Measurements from ENCODE around the gene ITPR1.

ITPR1 gene

DNA sequence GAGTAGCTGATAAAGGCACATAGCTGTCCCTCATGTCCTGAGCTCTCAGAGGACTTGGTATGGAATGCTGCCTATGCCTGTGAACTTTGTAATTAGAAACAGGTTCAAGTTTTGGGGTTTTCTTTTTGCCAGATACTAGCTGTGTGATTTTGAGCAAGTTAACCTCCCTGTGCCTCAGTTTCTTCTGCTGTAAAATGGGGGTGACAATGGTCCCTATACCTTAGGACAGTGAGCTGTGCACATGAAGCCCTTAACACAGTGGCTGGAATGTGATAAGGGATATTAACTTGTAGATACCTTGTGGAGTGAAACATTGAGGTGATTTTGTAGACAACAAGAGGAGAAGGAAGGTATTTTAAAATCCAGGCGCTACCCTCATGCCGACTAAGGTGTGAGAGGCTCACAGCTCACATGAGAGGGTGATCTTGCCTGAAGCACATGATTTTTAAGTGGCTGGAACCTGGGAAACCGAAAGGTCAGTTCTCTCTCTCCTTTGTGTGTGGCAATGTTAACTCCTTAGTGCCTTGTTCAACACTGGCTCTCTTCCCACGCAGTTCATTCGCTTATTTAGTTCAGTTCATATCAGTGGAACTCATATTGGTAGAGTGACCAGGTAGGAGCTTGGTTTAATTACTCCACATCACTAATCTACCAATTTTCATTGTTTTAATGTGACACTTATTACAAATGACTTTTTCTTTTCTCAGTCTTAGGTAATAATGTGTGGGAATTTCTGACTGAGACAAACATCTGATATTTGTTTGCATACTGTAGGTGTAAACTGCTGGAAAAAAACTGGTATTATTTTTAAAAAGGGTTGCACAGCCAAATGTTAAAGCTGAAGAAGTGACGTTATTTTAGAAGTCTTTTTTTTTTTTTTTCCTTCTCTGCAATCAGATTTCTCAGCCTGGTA lies 236.2 kb downstream of the ITPR1 start:
- peak; percentile 57 for DNase-seq

GRCh38 chr3:4730719-4731118 lies 237.6 kb downstream of the ITPR1 start:
- DNase-seq, result peak; percentile 47

DNA sequence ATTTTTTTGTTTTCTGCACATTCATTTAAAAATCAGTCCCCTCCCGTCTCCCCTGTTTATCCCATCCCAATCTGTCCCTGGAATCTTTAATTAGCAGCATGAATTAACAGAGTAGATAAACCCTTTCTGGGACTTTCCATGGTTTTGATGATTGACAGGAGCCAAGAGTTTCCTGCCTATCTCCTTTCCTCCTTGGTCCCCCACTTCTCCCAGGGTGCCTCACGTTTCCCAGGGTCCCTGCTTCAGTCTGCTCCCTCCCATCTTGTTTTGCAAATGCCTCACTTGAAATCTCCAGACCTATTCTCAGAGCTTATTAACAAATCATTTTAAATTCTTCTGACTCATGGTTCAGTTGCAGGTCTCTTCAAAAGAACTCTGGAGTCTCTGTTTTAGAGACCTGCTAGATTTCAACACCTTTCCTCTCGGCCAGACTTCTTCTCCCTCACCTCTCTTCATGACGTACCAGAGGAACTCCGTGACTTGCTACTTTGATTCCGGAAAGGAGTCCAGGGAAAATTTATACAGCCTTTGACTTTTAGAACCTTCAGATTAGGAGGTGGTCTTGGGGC lies 238.5 kb downstream of the ITPR1 start:
- DNase-seq, result no peak

DNA sequence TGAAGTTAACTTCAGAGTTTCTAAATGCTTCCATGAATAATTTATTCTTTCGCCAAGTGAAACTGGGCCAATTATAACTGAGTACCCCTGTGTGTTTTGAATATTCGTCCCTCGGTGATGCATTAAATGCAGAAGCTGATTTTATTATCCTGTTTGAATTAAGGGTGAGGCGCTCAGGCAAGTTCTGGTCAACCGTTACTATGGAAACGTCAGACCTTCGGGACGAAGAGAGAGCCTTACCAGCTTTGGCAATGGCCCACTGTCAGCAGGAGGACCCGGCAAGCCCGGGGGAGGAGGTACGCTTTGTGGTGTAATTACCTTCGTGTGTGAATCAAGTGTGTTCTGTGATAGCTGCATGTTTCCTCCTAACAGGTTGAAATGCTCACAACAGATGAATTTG lies 239.8 kb downstream of the ITPR1 start:
- no peak for DNase-seq

DNA sequence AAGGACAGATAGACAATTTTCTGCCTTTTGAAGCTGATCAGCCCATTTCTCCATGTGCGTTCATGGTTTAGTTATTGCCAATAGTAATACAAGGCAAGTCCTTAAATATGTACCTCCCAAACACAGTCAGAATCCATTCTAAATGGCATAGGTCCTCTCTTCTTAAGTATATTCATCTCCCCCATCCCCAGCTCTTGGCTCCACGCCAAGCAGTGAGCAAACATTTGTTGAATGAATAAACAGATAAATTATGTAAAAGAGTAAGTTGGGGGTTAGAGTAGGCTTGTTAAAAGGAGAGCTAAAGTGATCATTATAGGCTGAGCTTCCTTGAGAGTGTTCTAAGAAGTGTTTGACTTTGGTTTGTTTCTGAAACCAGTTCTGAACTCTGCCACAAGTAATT lies 241.3 kb downstream of the ITPR1 start:
- DNase-seq, result no peak

DNA sequence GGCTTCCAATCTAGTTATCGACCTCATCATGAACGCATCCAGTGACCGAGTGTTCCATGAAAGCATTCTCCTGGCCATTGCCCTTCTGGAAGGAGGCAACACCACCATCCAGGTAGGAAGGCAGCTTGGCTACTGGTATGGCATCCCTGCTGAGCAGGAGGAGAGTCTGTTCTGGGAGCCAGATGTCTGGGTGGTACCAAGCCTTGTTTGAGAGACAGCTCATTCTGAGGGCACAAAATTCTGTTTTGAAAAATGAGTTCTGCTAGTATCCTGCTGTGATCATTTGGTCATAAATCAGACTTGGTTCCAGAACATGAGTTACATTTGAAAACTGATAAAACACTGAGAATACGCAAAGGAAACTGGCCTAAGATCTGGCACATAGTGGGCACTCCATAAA lies 242.1 kb downstream of the ITPR1 start:
- DNase-seq, result no peak

GRCh38 chr3:4736284-4736861 lies 243.2 kb downstream of the ITPR1 start:
- DNase-seq, result no peak

DNA sequence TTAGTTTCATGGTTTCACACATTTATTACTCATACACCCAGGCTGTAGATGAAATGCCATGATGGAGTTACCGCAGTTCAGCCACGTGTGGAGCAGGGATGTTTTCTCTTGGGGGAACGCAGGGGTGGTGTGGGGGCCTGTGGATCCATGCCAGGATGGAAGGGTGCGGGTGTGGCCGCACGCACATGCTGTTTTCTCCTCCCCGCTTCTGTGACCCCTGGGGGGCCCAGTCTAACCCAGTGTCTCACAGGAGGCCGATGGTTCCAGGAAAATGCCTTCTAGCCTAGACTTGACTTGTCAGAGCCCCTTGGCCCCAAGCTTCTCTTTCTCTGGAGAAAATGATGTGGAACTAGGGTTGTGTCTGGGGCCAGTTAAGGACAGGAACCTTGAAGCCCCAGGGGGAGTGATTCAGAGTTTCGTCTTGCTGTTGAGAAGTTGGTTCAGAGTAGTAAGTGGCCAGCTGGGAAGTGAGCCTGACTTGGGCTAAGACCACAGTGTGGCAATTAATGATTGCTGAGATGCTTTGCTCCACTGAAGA lies 245.7 kb downstream of the ITPR1 start:
- DNase-seq, result no peak

DNA sequence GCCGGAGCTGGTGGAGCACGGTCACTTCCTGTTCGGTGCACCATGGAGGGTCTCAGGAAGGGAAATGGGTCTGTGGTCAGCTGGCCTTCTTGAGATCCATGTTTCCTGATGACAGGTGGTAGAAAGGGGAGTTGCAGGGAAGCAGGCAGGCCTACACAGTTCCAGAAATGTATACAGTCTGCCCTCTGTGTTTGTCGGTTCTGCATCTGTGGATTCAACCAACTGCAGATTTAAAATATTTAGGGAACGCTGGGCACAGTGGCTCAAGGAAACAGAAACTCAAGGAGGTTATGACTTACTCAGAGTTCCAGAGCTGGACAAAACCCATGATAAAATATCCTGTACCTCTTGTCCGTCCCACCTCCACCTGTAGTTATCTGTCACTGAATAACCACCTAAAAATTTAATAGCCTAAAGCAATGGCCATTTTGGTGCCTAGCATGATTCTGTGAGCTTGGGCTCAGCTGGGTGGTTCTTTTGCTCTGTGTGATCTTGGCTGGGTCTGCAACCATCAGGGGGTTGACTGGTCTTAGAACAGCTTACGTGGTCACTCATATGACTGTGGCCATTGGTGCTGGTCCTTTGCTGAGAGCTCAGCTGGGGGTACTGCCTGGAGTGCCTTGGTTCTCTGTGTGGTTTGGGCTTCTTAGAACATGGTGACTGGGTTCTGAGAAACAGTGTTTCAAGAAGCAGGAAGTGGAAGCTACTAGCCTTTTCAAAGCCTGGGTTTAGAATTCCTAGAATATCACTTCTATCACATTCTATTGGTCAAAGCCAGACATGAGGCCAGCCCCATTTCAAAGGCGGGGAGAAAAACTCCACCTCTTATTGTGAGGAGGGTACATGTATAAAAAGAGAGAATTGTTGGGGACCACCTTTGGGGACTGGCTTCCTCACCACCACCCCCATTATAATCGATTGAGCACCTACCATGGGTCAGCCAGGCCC lies 246.4 kb downstream of the ITPR1 start:
- DNase-seq, result no peak

GRCh38 chr3:4740397-4741105 lies 247.4 kb downstream of the ITPR1 start:
- DNase-seq, result no peak

DNA sequence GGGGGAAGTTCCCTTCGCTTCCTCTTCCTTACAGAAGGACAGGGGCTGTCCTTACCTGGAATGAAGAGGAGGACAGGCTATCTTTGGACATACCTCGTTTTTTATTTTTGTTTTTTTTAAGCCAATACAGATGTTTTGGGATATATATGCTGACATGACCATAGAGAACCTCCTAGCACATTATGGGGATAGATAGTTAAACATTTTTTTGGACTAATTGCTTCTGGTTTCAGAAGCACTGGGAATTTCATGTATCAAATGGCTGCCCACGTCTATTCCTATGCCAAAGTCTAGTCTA lies 247.9 kb downstream of the ITPR1 start:
- no peak for DNase-seq

DNA sequence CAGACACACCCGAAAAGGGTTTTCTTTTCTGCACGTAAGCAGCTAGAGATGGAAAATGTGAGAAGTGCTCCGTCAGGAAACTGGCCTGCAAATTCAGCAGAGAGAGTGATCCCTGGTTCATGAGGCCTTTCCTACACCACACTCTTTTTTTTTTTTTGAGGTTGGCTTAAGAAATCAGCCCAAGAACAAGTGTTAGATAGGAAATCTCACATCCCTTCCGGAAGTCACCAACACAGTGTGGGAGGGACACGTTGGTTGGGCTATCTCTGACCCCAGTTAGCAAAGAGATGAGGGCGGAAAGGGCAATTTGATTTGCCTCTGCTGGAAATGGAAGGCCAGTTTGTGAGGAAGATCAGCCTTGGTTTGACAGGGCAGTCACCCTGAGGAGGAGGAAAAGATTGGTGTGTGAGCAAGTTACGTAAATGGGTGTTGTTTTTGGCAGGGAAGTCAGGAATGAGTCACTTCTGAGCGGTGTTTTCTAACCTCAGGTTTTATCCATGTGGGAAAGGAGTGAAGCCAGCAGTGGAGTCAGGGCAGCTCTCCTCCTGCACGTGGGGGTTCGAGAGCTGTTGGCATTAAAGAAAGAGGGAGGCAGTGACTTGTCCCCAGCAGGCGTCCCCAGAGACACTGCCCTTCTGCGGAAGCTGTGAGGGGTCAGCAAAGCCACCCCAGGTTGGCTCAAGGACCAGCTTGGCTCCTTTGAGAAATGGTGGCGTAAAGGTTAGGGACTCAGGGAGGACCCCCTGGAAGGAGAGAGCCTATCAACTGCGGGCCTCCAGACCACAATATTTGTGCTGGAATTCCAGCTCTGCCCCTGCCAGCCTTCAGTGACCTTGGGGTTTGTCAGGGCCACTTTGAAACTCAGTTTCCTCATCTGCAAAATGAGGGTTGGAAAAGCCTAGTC lies 248.5 kb downstream of the ITPR1 start:
- DNase-seq, result no peak

- DNase-seq, result no peak
Observed at GRCh38 chr3:4742359-4742758, 249.2 kb downstream of the ITPR1 start.

- DNase-seq, result no peak
Observed at GRCh38 chr3:4743371-4743770, 250.2 kb downstream of the ITPR1 start.

- DNase-seq, result no peak
Observed at GRCh38 chr3:4744405-4745234, 251.5 kb downstream of the ITPR1 start.

DNA sequence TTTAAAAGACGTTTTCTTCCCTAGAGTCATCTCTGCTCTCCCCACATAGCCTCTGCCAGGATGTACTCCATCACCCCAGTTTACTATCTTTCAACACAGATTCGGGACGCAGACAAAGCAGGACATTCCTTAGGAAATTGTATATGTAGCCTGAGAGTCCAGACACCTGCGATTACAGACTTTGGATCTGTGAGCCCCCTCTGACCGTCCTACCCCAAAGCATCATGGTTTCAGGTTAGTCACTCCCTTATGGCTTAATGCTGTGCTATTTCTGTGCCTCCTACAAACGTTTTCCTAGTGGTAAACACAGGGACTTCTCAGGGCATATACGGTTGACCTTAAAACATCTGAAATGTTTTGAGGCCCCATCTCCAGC lies 252.1 kb downstream of the ITPR1 start:
- DNase-seq, result no peak

DNA sequence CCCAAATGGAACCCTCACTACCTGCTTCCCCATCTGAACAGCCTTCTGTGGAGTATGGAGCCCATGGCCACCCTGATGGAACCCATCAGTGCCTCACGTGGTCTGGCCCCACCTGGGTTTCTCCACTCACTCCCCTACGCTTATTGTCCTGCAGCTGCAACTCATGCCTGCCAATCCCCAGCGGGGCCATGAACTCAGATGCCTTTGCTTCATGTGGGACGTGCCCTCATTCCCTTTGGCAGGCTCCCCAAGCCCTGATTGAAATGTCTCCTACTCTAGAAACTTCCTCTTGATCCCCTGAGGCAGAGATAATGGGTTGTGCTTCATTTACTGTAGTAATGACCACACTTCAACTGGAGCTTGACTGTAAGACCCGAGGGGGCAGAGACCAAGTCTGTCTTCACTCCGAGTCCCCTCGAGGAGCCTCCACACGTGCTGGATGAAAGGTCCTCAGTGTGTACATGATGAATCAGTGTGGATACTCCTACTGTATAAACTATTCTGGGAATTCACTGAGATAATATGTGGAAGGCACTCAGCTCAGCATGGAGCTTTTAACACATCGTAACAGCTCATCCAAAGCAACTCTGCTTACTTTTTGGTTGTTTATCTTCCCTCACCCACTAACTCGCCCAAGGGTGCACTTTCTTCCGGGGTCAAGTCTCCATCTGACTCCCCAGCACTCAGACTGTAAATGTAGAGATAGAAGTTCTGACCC lies 253.3 kb downstream of the ITPR1 start:
- DNase-seq, result no peak

- DNase-seq, result no peak
Observed at GRCh38 chr3:4748127-4748526, 255.0 kb downstream of the ITPR1 start.

DNA sequence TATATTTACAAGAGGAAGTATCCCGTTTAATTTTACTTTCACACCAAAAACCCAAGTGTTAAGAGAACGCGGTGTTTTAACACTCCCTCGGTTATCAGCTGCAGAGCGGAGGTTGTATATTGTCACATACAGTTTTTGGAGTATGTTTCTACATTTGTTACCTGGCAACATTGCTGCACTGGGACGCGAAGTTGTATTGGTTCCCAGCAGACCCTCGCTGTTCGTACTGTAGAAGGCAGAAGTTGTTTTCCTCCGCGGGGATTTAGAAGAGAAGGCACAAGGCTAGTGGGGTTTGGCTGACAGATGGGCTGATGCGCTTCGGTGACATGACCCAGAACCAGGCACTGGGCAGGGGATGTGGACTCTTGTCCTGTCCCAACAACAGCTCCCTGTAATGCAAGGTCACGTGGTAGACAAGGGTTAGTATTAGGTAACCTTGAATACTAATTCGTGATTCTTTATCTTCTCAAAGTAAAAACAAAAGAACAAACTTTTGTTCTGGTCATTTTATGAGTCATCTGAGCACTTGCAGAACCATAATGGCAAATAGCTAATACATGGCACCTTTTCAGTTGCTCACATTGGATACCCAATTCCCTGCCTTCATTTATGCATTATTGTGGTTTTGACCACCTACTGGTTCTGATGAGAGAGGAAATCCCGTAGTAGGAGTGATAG lies 255.7 kb downstream of the ITPR1 start:
- no peak for DNase-seq
